Neuronal stem cell (in vitro differentiated cells): ENCODE measurements around the gene SLC35A5.

ENCODE experiments used
- DNase-seq: peaks from one replicate; pipeline ENCODE4 v3.0.0-alpha.2; 2013; ENCODE audit warnings: low spot score
- H2AFZ ChIP-seq: one replicate; pipeline ENCODE4 v1.6.1; 2013; ENCODE audit warnings: mild to moderate bottlenecking, low read length, inconsistent platforms
- H2AK5ac ChIP-seq: 2 replicates; pipeline ENCODE4 v1.6.1; 2013; ENCODE audit warnings: low read depth, mild to moderate bottlenecking, inconsistent platforms, low read length, moderate library complexity, mixed read lengths
- H2BK120ac ChIP-seq: 2 replicates; pipeline ENCODE4 v1.6.1; 2013; ENCODE audit warnings: low read depth, mild to moderate bottlenecking, inconsistent platforms, low read length, moderate library complexity, mixed read lengths
- H2BK12ac ChIP-seq: one replicate; pipeline ENCODE4 v1.6.1; 2013; ENCODE audit warnings: low read length, inconsistent platforms
- H2BK15ac ChIP-seq: 2 replicates; pipeline ENCODE4 v1.6.1; 2013; ENCODE audit warnings: mild to moderate bottlenecking, low read length, inconsistent platforms, mixed read lengths
- H2BK5ac ChIP-seq: one replicate; pipeline ENCODE4 v1.6.1; 2013; ENCODE audit warnings: inconsistent platforms, mild to moderate bottlenecking, low read length, moderate library complexity
- H3K14ac ChIP-seq: one replicate; pipeline ENCODE4 v1.6.1; 2013; ENCODE audit warnings: low read length, inconsistent platforms
- H3K18ac ChIP-seq: 2 replicates; pipeline ENCODE4 v1.6.1; 2013; ENCODE audit warnings: low read length, inconsistent platforms
- H3K23ac ChIP-seq: 2 replicates; pipeline ENCODE4 v1.6.1; 2013; ENCODE audit warnings: low read depth, mild to moderate bottlenecking, mixed read lengths, low read length, inconsistent platforms; ENCODE audit not compliant: poor library complexity
- H3K27ac ChIP-seq: replicated peaks from 3 replicates; pipeline ENCODE4 v1.5.1; 2013; ENCODE audit warnings: low read length, inconsistent platforms
- H3K27me3 ChIP-seq, 3 experiments: 2 replicates each; pipeline ENCODE4 v1.6.1; 2013; ENCODE audit warnings: low read length in 3 of 3, mild to moderate bottlenecking in 2 of 3, inconsistent platforms in 1 of 3, low read depth in 1 of 3, mixed read lengths in 1 of 3, moderate library complexity in 1 of 3; ENCODE audit not compliant: control insufficient read depth in 3 of 3, insufficient read depth in 3 of 3
- H3K36me3 ChIP-seq, 2 donors: replicated peaks in 1 of 2; 2 replicates each; pipeline ENCODE4 v1.6.1; 2013; ENCODE audit warnings: low read length in 2 of 2; ENCODE audit not compliant: control insufficient read depth in 2 of 2, insufficient read depth in 2 of 2
- H3K4ac ChIP-seq: 2 replicates; pipeline ENCODE4 v1.6.1; 2013; ENCODE audit warnings: inconsistent platforms, mild to moderate bottlenecking, low read length, moderate library complexity
- H3K4me1 ChIP-seq, 2 donors: 1 replicate in 1 of 2; 2 replicates in 1 of 2; pipeline ENCODE4 v1.6.1; 2013; ENCODE audit warnings: low read length in 2 of 2, low read depth in 1 of 2; ENCODE audit not compliant: control insufficient read depth in 2 of 2, insufficient read depth in 1 of 2
- H3K4me2 ChIP-seq: one replicate; pipeline ENCODE4 v1.6.1; 2013; ENCODE audit warnings: mild to moderate bottlenecking, low read length, inconsistent platforms; ENCODE audit not compliant: insufficient read depth, poor library complexity, severe bottlenecking
- H3K4me3 ChIP-seq, 2 donors: 2 replicates each; pipeline ENCODE4 v1.5.1; 2013; ENCODE audit warnings: low read length in 2 of 2, mild to moderate bottlenecking in 2 of 2, inconsistent platforms in 1 of 2, moderate library complexity in 1 of 2
- H3K79me1 ChIP-seq: one replicate; pipeline ENCODE4 v1.6.1; 2013; ENCODE audit warnings: low read depth, mild to moderate bottlenecking, inconsistent platforms, low read length, moderate library complexity
- H3K9ac ChIP-seq: one replicate; pipeline ENCODE4 v1.6.1; 2013; ENCODE audit warnings: mild to moderate bottlenecking, low read depth, low read length, inconsistent platforms; ENCODE audit not compliant: poor library complexity
- H3K9me3 ChIP-seq, 2 donors: replicated peaks in 1 of 2; 2 replicates each; pipeline versions ENCODE3 to v1.6.1; 2013; ENCODE audit warnings: low read length in 2 of 2, mild to moderate bottlenecking in 2 of 2, inconsistent platforms in 1 of 2, low read depth in 1 of 2, mixed read lengths in 1 of 2, moderate library complexity in 1 of 2; ENCODE audit not compliant: control insufficient read depth in 2 of 2, insufficient read depth in 1 of 2
- H4K8ac ChIP-seq: one replicate; pipeline ENCODE4 v1.6.1; 2013; ENCODE audit warnings: low read depth, mild to moderate bottlenecking, inconsistent platforms, low read length, moderate library complexity
- H4K91ac ChIP-seq: one replicate; pipeline ENCODE4 v1.6.1; 2013; ENCODE audit warnings: low read length, low read depth, mild to moderate bottlenecking, inconsistent platforms; ENCODE audit not compliant: poor library complexity
- WGBS, 2 donors: extraction: QIAGEN DNeasy Blood & Tissue Kit; methylation state at CpG; one replicate each; pipeline ENCODE4 v1.1.7; 2013; ENCODE audit warnings: missing lambda C conversion rate in 2 of 2, mixed read lengths in 1 of 2; ENCODE audit not compliant: insufficient read length in 2 of 2, insufficient replicate concordance in 1 of 2; ENCODE audit errors: extremely low coverage in 2 of 2; 5-methylcytosine and 5-hydroxymethylcytosine counted together

The SLC35A5 gene

DNA sequence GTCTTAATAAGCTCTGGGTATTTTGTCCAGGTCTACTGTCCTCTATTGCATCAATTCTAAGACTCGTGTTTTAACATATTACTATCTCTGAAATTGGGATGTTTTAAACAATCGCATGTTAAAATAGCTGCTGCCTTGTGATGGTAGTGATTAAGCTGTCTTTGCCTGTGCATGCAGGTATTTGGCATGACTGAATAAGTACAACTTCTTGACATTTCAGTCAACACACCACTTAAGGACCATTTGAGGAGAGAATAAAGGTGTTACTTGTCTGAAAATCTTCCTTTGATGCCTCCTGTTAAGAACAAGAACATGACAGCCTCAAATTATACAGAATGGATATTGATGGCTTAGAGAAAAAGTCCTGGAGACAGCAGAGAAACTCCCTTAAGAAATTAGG lies 33.0 kb downstream of the SLC35A5 start:
- H2BK120ac ChIP-seq, result no peak overlapping the region
- no peak overlapping the region for H3K23ac ChIP-seq
- no peak overlapping the region for H3K4ac ChIP-seq
- no peak overlapping the region for H3K9ac ChIP-seq
- no peak overlapping the region for H2BK15ac ChIP-seq
- H4K8ac ChIP-seq, result no peak overlapping the region
- no peak for DNase-seq
- H2BK5ac ChIP-seq, result no peak overlapping the region
- WGBS, 2 donors, result no CpG with 5 or more reads among the region's 2 CpGs
- H3K4me3 ChIP-seq, result no peak overlapping the region
- H4K91ac ChIP-seq, result no peak overlapping the region
- H2AK5ac ChIP-seq, result no peak overlapping the region
- H3K9me3 ChIP-seq, result peaks cover 0 to 25% of the 10 kb centered on the region in 2 donors
- no peak overlapping the region for H2AFZ ChIP-seq
- no peaks in the 10 kb centered on the region for H3K27me3 ChIP-seq
- no peak overlapping the region for H3K14ac ChIP-seq
- H3K27ac ChIP-seq, result no peak overlapping the region
- no peak overlapping the region for H2BK12ac ChIP-seq
- H3K4me2 ChIP-seq, result no peak overlapping the region
- H3K18ac ChIP-seq, result no peak overlapping the region
- no peaks in the 10 kb centered on the region for H3K4me1 ChIP-seq
- H3K36me3 ChIP-seq, result peaks cover 0 to 18% of the 10 kb centered on the region in 2 donors
- H3K79me1 ChIP-seq, result no peaks in the 10 kb centered on the region

DNA sequence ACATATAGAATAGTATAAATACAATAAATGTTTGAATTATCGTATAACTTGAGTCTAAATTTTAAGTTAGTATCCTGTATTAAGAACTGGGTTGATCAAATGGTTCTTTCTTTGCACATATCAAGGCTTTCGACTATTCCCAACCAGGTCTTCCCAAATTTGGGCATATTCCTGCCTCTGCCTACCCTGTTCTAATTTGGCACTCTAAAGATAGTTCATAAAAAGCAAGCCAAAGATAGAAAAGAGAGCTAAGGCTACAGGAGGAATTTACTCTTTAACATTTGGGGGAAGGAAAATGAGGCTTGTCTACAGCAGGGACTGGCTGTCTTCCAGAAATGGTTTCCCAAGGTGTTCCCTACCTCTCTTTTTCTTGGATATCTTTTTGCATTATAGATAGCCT lies 36.1 kb downstream of the SLC35A5 start:
- H3K4me3 ChIP-seq, result no peak overlapping the region
- H2BK12ac ChIP-seq, result no peak overlapping the region
- no peak overlapping the region for H2BK120ac ChIP-seq
- H2BK15ac ChIP-seq, result no peak overlapping the region
- H3K36me3 ChIP-seq, result peaks cover 0 to 21% of the 10 kb centered on the region in 2 donors
- H2AK5ac ChIP-seq, result no peak overlapping the region
- no CpG with 5 or more reads among the region's 2 CpGs for WGBS, 2 donors
- H3K27ac ChIP-seq, result no peak overlapping the region
- H3K18ac ChIP-seq, result no peak overlapping the region
- peaks cover 0 to 12% of the 10 kb centered on the region in 2 donors for H3K9me3 ChIP-seq
- H3K4ac ChIP-seq, result no peak overlapping the region
- no peak overlapping the region for H3K4me2 ChIP-seq
- no peaks in the 10 kb centered on the region for H3K4me1 ChIP-seq
- no peak overlapping the region for H4K8ac ChIP-seq
- no peak overlapping the region for H2AFZ ChIP-seq
- no peaks in the 10 kb centered on the region for H3K79me1 ChIP-seq
- no peak overlapping the region for H3K9ac ChIP-seq
- H2BK5ac ChIP-seq, result no peak overlapping the region
- H3K23ac ChIP-seq, result no peak overlapping the region
- DNase-seq, result no peak
- no peak overlapping the region for H3K14ac ChIP-seq
- no peaks in the 10 kb centered on the region for H3K27me3 ChIP-seq
- H4K91ac ChIP-seq, result no peak overlapping the region

DNA sequence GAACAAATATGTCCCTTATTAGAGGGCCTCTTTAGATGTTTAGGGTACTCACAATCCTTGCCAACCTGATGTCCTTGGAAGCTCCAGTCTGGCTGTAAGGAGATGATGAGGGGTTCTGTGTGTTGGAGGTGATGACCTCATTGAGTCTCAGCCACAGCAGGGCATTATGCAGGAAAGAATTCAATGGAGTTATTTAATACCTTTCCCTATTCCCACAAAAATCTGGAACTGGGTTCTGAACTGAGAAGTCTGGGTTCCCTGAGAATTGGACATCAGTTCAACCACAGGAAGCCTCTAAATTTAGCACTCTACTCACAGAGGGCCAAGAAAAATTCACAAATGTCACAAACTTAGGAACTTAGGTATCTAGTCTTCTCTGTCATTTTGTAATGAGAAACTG lies 36.9 kb downstream of the SLC35A5 start:
- Histone ChIP-seq H2BK120ac (no peak overlapping the region), H3K36me3 (peaks cover 0 to 24% of the 10 kb centered on the region in 2 donors), H2AFZ (no peak overlapping the region), H3K4me3 (no peak overlapping the region), H3K27me3 (no peaks in the 10 kb centered on the region), H2BK5ac (no peak overlapping the region), H3K9me3 (peaks cover 0 to 6% of the 10 kb centered on the region in 2 donors), H3K79me1 (no peaks in the 10 kb centered on the region), H3K9ac (no peak overlapping the region), H3K27ac (no peak overlapping the region), H3K4me2 (no peak overlapping the region), H3K14ac (no peak overlapping the region), H4K91ac (no peak overlapping the region), H2BK15ac (no peak overlapping the region), H3K18ac (no peak overlapping the region), H4K8ac (no peak overlapping the region), H3K4me1 (no peaks in the 10 kb centered on the region), H3K4ac (no peak overlapping the region), H2AK5ac (no peak overlapping the region), H2BK12ac (no peak overlapping the region), H3K23ac (no peak overlapping the region)
- DNase-seq, result no peak

DNA sequence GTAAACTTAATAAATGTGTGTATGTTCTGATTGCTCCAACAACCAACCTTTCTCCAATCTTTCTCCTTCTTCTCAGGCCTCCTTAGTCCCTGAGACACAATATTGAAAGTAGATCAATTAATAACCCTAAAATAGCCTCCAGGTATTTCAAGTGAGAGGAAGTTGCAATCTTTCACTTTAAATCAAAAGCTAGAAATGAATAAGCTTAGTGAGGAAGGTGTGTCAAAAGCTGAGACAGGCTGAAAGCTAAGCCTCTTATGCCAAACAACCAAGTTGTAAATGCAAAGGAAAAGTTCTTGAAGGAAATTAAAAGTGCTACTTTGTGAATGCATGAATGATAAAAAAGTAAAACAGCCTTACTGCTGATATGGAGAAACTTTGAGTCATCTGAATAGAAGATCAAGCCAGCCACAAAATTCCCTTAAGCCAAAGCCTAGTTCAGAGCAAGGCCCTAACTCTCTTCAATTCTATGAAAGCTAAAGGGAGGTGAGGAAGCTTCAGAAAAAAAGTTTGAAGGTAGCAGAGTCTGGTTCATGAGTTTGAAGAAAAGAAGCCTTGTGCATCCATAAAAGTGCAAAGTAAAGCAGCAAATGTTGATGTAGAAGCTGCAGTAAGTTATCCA lies 40.5 kb downstream of the SLC35A5 start:
- peaks cover 0 to 23% of the 10 kb centered on the region in 2 donors for H3K4me1 ChIP-seq
- no peaks in the 10 kb centered on the region for H3K27me3 ChIP-seq
- H2AK5ac ChIP-seq, result no peak overlapping the region
- H3K4me3 ChIP-seq, result no peak overlapping the region
- H3K4me2 ChIP-seq, result no peak overlapping the region
- H3K27ac ChIP-seq, result no peak overlapping the region
- no peak overlapping the region for H3K23ac ChIP-seq
- no peaks in the 10 kb centered on the region for H3K9me3 ChIP-seq
- H2BK5ac ChIP-seq, result no peak overlapping the region
- H4K91ac ChIP-seq, result no peak overlapping the region
- no peak overlapping the region for H3K9ac ChIP-seq
- no peak overlapping the region for H2AFZ ChIP-seq
- H2BK120ac ChIP-seq, result no peak overlapping the region
- H3K36me3 ChIP-seq, result peaks cover 0 to 24% of the 10 kb centered on the region in 2 donors
- no peak overlapping the region for H4K8ac ChIP-seq
- H2BK15ac ChIP-seq, result no peak overlapping the region
- H3K4ac ChIP-seq, result no peak overlapping the region
- DNase-seq, result no peak
- H3K14ac ChIP-seq, result no peak overlapping the region
- H3K79me1 ChIP-seq, result no peaks in the 10 kb centered on the region
- no peak overlapping the region for H2BK12ac ChIP-seq
- no peak overlapping the region for H3K18ac ChIP-seq
